Panc1 (cell line): ENCODE measurements around the gene HINFP. TPM values are rescaled to one million over a fixed set of nuclear protein-coding genes. Genes with fewer than 3 reads are reported as not detected.

Experiments used
- ATAC-seq: fragments of 200-7000 bp; cut with Tn5 transposase; 2 replicates; pipeline ENCODE4 v1.9.1; 2020; ENCODE audit warnings: mild to moderate bottlenecking, moderate library complexity
- BruUV-seq: library from RNA; stranded (reverse); fragments of 400-500 nt; replicated peaks from 2 replicates; lab custom pipeline; 2021; lab: Mats Ljungman, UMichigan
- CTCF ChIA-PET: fragments of 300-600 bp; sonication (Branson Sonifier 250); formaldehyde crosslinking; loops from one replicate; lab custom pipeline; 2022; ENCODE audit warnings: antibody characterized with exemption; lab: Charles Lee
- POLR2A ChIA-PET: fragments of 300-600 bp; sonication (Branson Sonifier 250); formaldehyde crosslinking; loops from one replicate; lab custom pipeline; 2022; ENCODE audit warnings: antibody characterized with exemption; lab: Charles Lee
- DNase-seq: peaks from one replicate; pipeline ENCODE4 v3.0.0-alpha.2; 2010; ENCODE audit warnings: low read depth, low spot score
- H3K27ac ChIP-seq: 2 replicates; pipeline ENCODE4 v1.5.1; 2011; ENCODE audit warnings: mild to moderate bottlenecking, low read length, inconsistent platforms
- H3K27me3 ChIP-seq: fragments of 200-500 bp; sonication (Bioruptor generic); 2 replicates; pipeline ENCODE4 v1.6.0; 2014; ENCODE audit warnings: low read length, inconsistent platforms; ENCODE audit not compliant: control insufficient read depth, insufficient read depth
- H3K36me3 ChIP-seq: fragments of 200-500 bp; sonication (Bioruptor generic); 2 replicates; pipeline ENCODE4 v1.5.1; 2014; ENCODE audit warnings: inconsistent platforms, mild to moderate bottlenecking, low read length, moderate library complexity; ENCODE audit not compliant: control insufficient read depth, insufficient read depth
- H3K4me1 ChIP-seq: 2 replicates; pipeline ENCODE4 v1.5.1; 2011; ENCODE audit warnings: inconsistent platforms, mild to moderate bottlenecking, low read length, moderate library complexity; ENCODE audit not compliant: control insufficient read depth, insufficient read depth
- H3K4me3 ChIP-seq, 2 experiments: 2 replicates each; pipeline ENCODE4 v1.5.1; 2011 to 2012; ENCODE audit warnings: low read depth in 2 of 2, low read length in 2 of 2, mild to moderate bottlenecking in 2 of 2, inconsistent platforms in 1 of 2, moderate library complexity in 1 of 2
- H3K9me3 ChIP-seq: fragments of 200-500 bp; sonication (Bioruptor generic); 2 replicates; pipeline ENCODE4 v1.5.1; 2014; ENCODE audit warnings: low read depth, mild to moderate bottlenecking, inconsistent platforms, low read length, moderate library complexity; ENCODE audit not compliant: control insufficient read depth, insufficient read depth
- POLR2AphosphoS5 ChIP-seq: IDR thresholded peaks from 2 replicates; pipeline ENCODE4 v1.6.1; 2012; ENCODE audit warnings: mild to moderate bottlenecking, low read depth, low read length, moderate library complexity
- SIN3A ChIP-seq: IDR thresholded peaks from 2 replicates; pipeline ENCODE4 v1.6.1; 2012; ENCODE audit warnings: low read depth, mild to moderate bottlenecking, low read length, moderate library complexity, borderline replicate concordance; ENCODE audit not compliant: insufficient read depth
- TCF7L2 ChIP-seq: IDR thresholded peaks from 2 replicates; pipeline ENCODE4 v1.6.1; 2011; ENCODE audit warnings: mild to moderate bottlenecking, low read depth, low read length, inconsistent platforms
- in situ Hi-C: cut with HindIII; loops from 2 replicates; pipeline ENCODE4 v1.10.0; 2016; ENCODE audit warnings: low sequenced_read_pairs, low pct_unique_long_range_greater_than_20kb
- intact Hi-C: fragments of 100-400 bp; cut with micrococcal nuclease; formaldehyde crosslinking; loops from one replicate; pipeline ENCODE4 v1.10.0; 2022; ENCODE audit not compliant: unreplicated experiment
- total RNA-seq: library from RNA; stranded (reverse); gene quantifications from one replicate; pipeline ENCODE4 v1.2.1, GENCODE V29; 2021; ENCODE audit not compliant: unreplicated experiment
- TF ChIP-seq, protein P1 (sequence below), 2 experiments: IDR thresholded peaks; 2 replicates each; pipeline ENCODE4 v1.6.1; 2011 to 2012; ENCODE audit warnings: low read depth in 2 of 2, control low read depth in 1 of 2, low read length in 1 of 2, mild to moderate bottlenecking in 1 of 2, moderate library complexity in 1 of 2; ENCODE audit not compliant: insufficient read depth in 1 of 2
- TF ChIP-seq, protein P2 (sequence below): fragments of 450-650 bp; IDR thresholded peaks from 2 replicates; pipeline ENCODE4 v1.5.1; 2017; ENCODE audit warnings: mild to moderate bottlenecking

The HINFP gene
- total RNA-seq, 1 experiment from 2014 or later: 52.7 TPM

- no TSS peak for BruUV-seq
- TF ChIP-seq, protein P1, sequence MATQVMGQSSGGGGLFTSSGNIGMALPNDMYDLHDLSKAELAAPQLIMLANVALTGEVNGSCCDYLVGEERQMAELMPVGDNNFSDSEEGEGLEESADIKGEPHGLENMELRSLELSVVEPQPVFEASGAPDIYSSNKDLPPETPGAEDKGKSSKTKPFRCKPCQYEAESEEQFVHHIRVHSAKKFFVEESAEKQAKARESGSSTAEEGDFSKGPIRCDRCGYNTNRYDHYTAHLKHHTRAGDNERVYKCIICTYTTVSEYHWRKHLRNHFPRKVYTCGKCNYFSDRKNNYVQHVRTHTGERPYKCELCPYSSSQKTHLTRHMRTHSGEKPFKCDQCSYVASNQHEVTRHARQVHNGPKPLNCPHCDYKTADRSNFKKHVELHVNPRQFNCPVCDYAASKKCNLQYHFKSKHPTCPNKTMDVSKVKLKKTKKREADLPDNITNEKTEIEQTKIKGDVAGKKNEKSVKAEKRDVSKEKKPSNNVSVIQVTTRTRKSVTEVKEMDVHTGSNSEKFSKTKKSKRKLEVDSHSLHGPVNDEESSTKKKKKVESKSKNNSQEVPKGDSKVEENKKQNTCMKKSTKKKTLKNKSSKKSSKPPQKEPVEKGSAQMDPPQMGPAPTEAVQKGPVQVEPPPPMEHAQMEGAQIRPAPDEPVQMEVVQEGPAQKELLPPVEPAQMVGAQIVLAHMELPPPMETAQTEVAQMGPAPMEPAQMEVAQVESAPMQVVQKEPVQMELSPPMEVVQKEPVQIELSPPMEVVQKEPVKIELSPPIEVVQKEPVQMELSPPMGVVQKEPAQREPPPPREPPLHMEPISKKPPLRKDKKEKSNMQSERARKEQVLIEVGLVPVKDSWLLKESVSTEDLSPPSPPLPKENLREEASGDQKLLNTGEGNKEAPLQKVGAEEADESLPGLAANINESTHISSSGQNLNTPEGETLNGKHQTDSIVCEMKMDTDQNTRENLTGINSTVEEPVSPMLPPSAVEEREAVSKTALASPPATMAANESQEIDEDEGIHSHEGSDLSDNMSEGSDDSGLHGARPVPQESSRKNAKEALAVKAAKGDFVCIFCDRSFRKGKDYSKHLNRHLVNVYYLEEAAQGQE (IDR thresholded peaks at IDR 0.05; ENCODE audit: insufficient read depth in 1 of 2, low read depth in 2 of 2, low read length in 1 of 2): no peak
- TF ChIP-seq SIN3A (no peak), POLR2AphosphoS5 (no peak), TCF7L2 (no peak)
- TF ChIP-seq, protein P2, sequence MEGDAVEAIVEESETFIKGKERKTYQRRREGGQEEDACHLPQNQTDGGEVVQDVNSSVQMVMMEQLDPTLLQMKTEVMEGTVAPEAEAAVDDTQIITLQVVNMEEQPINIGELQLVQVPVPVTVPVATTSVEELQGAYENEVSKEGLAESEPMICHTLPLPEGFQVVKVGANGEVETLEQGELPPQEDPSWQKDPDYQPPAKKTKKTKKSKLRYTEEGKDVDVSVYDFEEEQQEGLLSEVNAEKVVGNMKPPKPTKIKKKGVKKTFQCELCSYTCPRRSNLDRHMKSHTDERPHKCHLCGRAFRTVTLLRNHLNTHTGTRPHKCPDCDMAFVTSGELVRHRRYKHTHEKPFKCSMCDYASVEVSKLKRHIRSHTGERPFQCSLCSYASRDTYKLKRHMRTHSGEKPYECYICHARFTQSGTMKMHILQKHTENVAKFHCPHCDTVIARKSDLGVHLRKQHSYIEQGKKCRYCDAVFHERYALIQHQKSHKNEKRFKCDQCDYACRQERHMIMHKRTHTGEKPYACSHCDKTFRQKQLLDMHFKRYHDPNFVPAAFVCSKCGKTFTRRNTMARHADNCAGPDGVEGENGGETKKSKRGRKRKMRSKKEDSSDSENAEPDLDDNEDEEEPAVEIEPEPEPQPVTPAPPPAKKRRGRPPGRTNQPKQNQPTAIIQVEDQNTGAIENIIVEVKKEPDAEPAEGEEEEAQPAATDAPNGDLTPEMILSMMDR: no peak
- Histone ChIP-seq H3K27me3 (no peaks in the 10 kb centered on the region), H3K4me3 (no peak overlapping the region), H3K4me1 (peaks cover 15% of the 10 kb centered on the region), H3K27ac (no peak overlapping the region), H3K9me3 (no peaks in the 10 kb centered on the region), H3K36me3 (no peaks in the 10 kb centered on the region)
- in situ Hi-C loops: no loop called here
- POLR2A ChIA-PET: interaction anchor here (0.8 kb wide), 1 partner anchor 200 kb away, joined by 5 read pairs; no protein-coding TSS in a partner anchor
- ATAC-seq (no peak), DNase-seq (no peak)
- CTCF ChIA-PET: no interaction called here
- intact Hi-C loops: no loop called here
These were observed 9.9 kb upstream of the HINFP start for GRCh38 chr11:119111361-119111925.

DNA sequence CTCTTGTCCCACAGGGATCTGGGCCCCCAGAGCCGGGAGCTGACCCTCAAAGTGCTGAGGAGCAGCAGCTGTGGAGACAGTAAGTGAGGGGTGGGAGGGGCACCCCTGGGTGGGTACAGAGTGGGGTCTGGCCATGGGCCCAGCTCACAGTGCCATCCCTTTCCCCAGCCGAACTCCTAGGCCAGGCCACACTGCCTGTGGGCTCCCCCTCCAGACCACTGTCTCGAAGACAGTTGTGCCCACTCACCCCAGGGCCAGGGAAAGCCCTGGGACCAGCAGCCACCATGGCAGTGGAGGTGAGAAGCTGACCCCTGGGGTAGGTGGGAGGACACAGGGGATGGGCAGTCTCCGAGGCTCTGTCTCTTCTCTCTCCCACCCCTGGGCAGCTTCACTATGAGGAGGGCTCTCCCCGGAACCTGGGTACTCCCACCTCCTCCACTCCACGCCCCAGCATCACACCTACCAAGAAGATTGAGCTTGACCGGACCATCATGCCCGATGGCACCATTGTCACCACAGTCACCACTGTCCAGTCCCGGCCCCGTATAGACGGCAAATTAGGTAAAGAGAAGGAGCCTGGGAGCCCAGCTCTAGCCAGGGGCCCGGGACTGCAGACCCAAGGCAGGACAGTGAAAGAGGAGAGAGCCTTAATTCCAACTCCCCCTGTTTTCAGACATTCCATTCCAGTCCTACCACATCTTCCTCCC lies 8.9 kb upstream of the HINFP start:
- H3K9me3 ChIP-seq: no peaks in the 10 kb centered on the region
- intact Hi-C loops: no loop called here
- TF ChIP-seq SIN3A: no peak
- TF ChIP-seq, protein P2: no peak
- TF ChIP-seq POLR2AphosphoS5: no peak
- no peak for TF ChIP-seq TCF7L2
- TF ChIP-seq, protein P1 (IDR thresholded peaks at IDR 0.05; ENCODE audit: insufficient read depth in 1 of 2, low read depth in 2 of 2, low read length in 1 of 2): no peak
- no TSS peak for BruUV-seq
- CTCF ChIA-PET: interaction anchor here (0.5 kb wide), 1 partner anchor 11 kb away, joined by 3 read pairs; the partner anchor contains the start of gene DPAGT1
- ATAC-seq (no peak), DNase-seq (no peak)
- no peak overlapping the region for H3K4me3 ChIP-seq
- POLR2A ChIA-PET: no interaction called here
- in situ Hi-C loops: no loop called here
- no peaks in the 10 kb centered on the region for H3K27me3 ChIP-seq
- H3K4me1 ChIP-seq: peaks cover 10% of the 10 kb centered on the region
- no peak overlapping the region for H3K27ac ChIP-seq
- no peaks in the 10 kb centered on the region for H3K36me3 ChIP-seq
